ENCODE results near the gene CANT1.
"Not testable (repeated sequence)": the region's sequence is repeated elsewhere in the genome, so short reads cannot be mapped to it uniquely, and the experiment has no call there.

The CANT1 gene

GRCh38 chr17:79043191-79043930 is 33.8 kb upstream of the CANT1 start:
- no peak for DNase-seq (ENCODE audit: low read depth in 3 of 3)

GRCh38 chr17:79042421-79043190 is 33.0 kb upstream of the CANT1 start:
- peak; percentile 35 to 73 (median 51) for DNase-seq (ENCODE audit: low read depth in 3 of 3)

- no peak for DNase-seq (ENCODE audit: low read depth in 3 of 3)
These were observed 32.3 kb upstream of the CANT1 start for GRCh38 chr17:79041723-79042420.

- no peak for DNase-seq (ENCODE audit: low read depth in 3 of 3)
These were observed 31.5 kb upstream of the CANT1 start for GRCh38 chr17:79041041-79041570.

- DNase-seq (ENCODE audit: low read depth in 3 of 3) = no peak
These were observed 30.3 kb upstream of the CANT1 start for GRCh38 chr17:79039886-79040285.

GRCh38 chr17:79039171-79039570 is 29.6 kb upstream of the CANT1 start:
- DNase-seq (ENCODE audit: low read depth in 3 of 3) = no peak

GRCh38 chr17:79038545-79039135 is 29.1 kb upstream of the CANT1 start:
- DNase-seq (ENCODE audit: low read depth in 3 of 3) = no peak

- no peak for DNase-seq (ENCODE audit: low read depth in 3 of 3)
These were observed 27.0 kb upstream of the CANT1 start for GRCh38 chr17:79036596-79036995.

GRCh38 chr17:79036181-79036580 is 26.6 kb upstream of the CANT1 start:
- DNase-seq (ENCODE audit: low read depth in 3 of 3) = no peak

- no peak for DNase-seq (ENCODE audit: low read depth in 3 of 3)
These were observed 26.1 kb upstream of the CANT1 start for GRCh38 chr17:79035686-79036085.

- DNase-seq (ENCODE audit: low read depth in 3 of 3) = no peak
These were observed 25.4 kb upstream of the CANT1 start for GRCh38 chr17:79034931-79035485.

GRCh38 chr17:79033741-79034501 is 24.4 kb upstream of the CANT1 start:
- DNase-seq (ENCODE audit: low read depth in 3 of 3) = no peak

- no peak for DNase-seq (ENCODE audit: low read depth in 3 of 3)
These were observed 23.6 kb upstream of the CANT1 start for GRCh38 chr17:79033046-79033616.

- no peak for DNase-seq (ENCODE audit: low read depth in 3 of 3)
These were observed 22.7 kb upstream of the CANT1 start for GRCh38 chr17:79031996-79032875.

GRCh38 chr17:79030636-79031035 is 21.1 kb upstream of the CANT1 start:
- not testable (repeated sequence) for DNase-seq (ENCODE audit: low read depth in 3 of 3)

GRCh38 chr17:79029327-79030009 is 19.9 kb upstream of the CANT1 start:
- no peak for DNase-seq (ENCODE audit: low read depth in 3 of 3)

GRCh38 chr17:79028496-79029326 is 19.1 kb upstream of the CANT1 start:
- no peak for DNase-seq (ENCODE audit: low read depth in 3 of 3)

GRCh38 chr17:79027925-79028491 is 18.4 kb upstream of the CANT1 start:
- no peak for DNase-seq (ENCODE audit: low read depth in 3 of 3)
